ENCODE data around the gene C1QTNF7.
A peak's percentile ranks its signal among the peaks of the same experiment; 100 is the strongest.

Gene C1QTNF7

GRCh38 chr4:15416357-15417232, 11.2 kb upstream of the C1QTNF7 start:
- no peak for DNase-seq

- DNase-seq, result no peak
Observed at GRCh38 chr4:15417233-15417660, 10.6 kb upstream of the C1QTNF7 start.

DNA sequence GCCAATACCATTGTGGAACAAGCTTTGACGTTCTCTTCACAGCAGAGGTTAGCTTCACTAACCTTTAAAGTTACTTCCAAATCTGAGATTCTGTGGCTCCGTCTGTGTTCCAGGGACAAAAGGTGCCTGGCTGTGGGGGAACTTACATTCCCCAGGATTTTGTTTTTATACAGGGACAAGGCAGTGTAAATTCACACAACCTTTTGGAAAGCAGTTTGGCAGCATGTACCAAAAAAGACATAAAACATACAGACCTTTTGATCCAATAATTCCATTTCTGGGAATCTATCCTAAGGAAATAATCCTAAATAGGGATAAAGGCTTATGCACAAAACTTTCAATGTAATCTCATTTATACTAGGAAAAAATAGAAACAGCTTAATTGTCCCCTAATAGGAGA, 8.9 kb upstream of the C1QTNF7 start:
- DNase-seq, result no peak

DNA sequence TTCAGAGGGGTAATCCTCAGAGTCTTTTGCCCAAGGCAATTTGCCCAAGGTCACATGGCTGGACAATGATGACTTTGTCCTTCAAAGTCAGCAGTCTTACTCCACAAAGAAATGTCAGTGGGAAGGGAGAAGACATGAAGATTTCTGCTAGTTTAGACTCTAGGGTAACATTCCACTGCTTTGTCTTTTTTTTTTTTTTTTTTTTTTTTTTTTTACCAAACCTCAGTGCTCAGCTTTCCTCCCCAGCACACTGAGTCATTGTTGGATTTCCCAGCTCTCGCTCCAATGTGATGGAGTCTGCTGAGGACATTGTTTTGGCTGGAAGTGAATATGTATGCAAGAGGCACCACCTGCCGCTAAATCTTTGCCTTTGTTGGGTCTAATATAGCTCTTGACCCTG, 7.2 kb upstream of the C1QTNF7 start:
- no peak for DNase-seq

DNA sequence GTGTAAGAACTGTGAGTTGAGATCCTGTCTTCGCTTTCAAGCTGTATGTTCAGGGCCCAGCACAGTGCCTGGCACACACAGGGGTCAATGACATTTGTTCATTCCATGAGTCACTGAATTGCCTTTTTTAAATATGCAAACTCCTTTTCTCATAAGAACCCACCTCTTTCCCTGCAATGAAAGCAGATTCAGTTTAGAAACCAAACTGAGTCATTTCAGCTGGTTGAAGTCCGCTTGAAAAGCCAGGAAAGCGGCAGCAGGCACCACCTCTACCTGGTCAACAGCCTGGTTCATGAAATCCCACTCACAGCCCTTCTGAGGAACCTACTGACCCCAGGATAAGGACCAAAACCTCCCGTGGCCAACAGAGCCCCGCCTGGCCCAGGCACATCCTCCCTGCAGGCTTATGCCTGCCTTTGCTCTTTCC, 4.5 kb upstream of the C1QTNF7 start:
- DNase-seq, result no peak

DNA sequence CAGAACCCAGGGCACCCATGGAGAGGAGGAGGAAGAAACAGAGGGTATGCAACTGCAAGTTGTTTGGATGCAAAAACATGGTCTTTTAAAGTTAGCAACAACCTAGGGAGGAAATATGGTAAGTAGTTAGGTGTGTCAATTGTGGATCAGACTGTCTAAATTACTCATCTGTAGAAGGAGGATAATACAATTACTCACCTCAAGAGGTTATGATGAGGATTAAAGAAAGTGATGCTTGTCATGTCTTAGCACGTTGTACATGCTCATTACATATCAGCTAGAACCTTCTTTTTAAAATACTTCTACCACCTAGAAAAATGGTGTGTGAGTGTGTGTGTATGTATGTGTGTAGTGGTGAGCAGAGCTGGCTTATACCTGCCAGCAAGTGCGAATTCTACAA, 2.3 kb upstream of the C1QTNF7 start:
- no peak for DNase-seq

GRCh38 chr4:15427161-15427560, 672 bp upstream of the C1QTNF7 start:
- no peak for DNase-seq

GRCh38 chr4:15428611-15429010, 778 bp downstream of the C1QTNF7 start:
- no peak for DNase-seq

GRCh38 chr4:15434091-15434490, 6.3 kb downstream of the C1QTNF7 start:
- no peak for DNase-seq

DNA sequence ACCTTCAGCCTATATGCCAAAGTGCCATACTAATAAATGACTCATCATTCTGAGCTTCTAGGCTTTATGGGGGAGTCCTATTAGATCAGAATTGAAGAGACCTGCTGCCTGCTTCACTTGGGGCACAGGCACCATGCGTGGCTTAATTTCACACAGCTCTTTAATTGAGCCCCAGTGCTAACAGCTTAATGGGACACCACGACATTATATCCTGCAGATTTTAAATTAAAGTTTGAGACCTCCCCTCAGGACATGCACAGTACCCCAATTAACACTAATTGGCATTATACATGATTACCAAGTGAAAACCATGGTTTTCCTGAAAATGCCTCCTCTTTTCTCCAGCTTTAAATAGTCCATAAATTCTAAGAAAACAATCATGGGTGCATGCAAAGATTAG, 6.8 kb downstream of the C1QTNF7 start:
- no peak for DNase-seq

DNA sequence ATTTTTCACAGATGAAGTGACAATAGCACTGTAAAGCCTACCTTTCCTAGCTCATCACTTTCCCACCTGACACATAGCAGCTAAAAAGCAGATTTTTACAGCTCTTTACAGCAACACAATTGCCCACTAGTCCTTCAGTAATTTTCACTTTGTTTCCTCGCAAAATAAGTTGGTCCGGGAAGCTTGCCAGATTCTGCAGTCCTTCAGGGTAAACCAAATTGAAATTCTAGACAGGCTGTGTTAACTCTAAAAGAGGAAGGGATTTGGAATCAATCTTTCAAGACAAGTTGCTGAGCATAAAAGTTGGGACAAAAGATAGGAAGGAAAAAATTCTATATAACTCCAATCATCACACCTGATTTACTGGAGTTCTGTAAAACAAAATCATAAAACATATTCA, 8.7 kb downstream of the C1QTNF7 start:
- no peak for DNase-seq

DNA sequence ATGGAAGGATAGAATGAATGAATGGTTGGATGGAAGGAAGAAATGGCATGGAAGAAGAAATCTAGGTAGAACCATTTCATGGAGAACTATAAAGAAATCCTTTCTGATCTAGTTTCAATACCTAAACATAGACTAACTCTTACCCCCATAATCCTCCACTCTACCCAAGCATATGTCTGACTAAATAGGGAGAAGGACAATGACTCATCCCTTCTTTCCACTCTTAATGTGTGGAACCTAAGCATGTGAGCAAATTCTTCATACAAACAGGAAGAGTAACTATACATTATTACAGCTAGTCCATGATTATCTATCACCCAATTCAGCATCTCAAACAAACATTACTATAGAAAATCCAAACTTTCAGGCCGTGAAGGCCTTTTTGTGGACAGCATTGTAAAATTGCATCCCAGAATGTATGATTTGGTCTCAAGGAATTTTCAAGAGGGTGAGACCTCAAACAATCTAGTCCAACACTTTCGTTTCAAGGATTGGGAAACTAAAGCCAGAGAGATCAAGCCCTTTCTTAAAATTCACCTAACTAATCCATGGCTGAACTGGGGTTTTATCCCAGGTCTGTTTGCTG, 11.2 kb downstream of the C1QTNF7 start:
- no peak for DNase-seq

- DNase-seq, result no peak
Observed at GRCh38 chr4:15443371-15444160, 15.7 kb downstream of the C1QTNF7 start.

DNA sequence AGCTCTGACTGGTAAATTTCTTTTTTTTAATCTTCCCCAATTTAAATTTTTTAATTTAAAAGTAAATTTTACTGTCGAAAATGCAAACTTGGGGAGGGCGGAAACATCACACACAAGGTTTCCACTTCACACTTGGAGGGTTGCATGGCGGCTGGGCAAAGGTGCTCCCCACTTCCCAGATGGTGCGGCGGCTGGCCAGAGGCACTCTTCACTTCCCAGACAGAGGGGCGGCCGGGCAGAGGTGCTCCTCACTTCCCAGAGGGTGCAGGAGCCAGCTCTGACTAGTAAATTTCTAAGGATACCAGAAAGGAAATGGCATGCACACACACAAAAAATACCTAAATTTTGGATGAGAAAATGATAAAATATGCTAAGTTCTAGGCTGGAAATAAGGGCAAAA, 16.4 kb downstream of the C1QTNF7 start:
- no peak for DNase-seq

DNA sequence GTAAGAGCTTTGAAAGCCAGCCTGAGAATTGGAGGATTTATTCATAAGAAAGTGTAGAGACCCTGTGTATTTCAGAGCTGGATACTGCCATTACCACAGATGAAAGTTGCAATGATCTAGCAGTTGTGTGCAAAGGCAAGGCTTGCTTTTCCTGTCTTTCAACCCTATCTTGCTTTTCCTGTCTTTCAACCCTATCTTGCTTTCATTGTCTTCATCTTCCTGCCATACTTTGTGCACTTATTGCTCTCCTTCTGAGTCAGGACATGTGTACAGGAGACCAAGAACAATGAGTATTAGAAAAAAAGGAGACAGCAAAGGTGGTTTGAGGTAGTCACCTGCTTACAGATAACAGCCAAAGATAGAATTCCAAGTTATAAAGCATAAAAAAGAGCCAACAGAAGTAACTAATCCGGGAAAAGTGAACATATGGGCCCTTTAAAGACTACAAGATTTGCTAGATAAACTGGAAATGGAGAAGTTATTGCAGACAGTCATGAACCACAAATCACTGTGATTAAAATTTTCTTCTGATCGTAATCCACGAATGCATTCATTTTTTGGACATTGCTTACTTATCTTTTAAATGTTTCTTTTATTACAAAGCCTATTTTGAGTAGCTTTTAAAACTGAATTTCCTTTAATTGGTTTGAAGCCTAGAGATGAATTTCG, 17.2 kb downstream of the C1QTNF7 start:
- DNase-seq, result no peak

- DNase-seq, result no peak
Observed at GRCh38 chr4:15451181-15451865, 23.5 kb downstream of the C1QTNF7 start.

GRCh38 chr4:15451866-15452765, 24.3 kb downstream of the C1QTNF7 start:
- DNase-seq, result peak; percentile 71

DNA sequence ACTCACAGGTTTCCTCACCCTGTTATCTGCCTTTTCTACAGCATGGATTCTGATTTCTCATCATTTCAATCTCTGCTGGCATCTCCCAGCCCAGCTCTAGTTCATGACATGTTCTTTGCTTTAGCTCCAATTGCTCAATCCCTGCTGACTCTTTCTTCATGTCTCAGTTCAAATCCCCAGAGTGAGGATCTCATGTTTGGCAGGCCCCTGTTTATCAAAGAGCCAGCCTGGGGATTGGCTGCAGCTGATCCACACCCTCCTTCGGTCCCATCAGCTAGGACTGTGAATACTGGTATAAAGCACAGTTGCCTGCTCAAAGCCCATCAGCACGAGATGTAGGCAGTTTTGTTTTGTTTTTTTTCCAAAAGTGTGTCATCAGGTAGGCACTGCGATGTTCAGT, 27.5 kb downstream of the C1QTNF7 start:
- no peak for DNase-seq

GRCh38 chr4:15457406-15458201, 29.8 kb downstream of the C1QTNF7 start:
- no peak for DNase-seq

- DNase-seq, result no peak
Observed at GRCh38 chr4:15458616-15459015, 30.8 kb downstream of the C1QTNF7 start.

DNA sequence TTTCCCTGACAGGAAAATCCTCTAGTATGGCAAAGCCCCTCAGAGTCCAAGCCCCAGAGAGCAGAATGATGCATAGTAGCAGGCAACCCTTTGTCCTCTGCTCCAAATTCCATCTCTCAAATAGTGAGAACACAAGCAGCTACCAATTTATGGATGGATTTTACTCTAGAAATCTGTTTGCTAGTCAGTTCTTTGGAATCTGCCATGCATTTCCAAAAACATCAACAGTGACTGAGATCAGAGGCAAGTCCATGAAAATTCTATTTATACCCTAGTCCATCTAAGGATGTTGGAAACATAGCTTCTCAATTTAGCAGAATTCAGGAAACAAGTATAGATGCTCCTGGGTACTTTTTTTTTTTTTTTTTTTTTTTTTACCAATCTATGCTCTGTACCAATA, 31.9 kb downstream of the C1QTNF7 start:
- no peak for DNase-seq

Measured in islet precursor cell (in vitro differentiated cells).